ENCODE results near the gene TNS3.

- no peak for TF ChIP-seq HMGN3 (IDR thresholded peaks at IDR 0.05; ENCODE audit: borderline replicate concordance, extremely low read depth, insufficient read length, low read depth, low read length)
- TF ChIP-seq, protein P1, sequence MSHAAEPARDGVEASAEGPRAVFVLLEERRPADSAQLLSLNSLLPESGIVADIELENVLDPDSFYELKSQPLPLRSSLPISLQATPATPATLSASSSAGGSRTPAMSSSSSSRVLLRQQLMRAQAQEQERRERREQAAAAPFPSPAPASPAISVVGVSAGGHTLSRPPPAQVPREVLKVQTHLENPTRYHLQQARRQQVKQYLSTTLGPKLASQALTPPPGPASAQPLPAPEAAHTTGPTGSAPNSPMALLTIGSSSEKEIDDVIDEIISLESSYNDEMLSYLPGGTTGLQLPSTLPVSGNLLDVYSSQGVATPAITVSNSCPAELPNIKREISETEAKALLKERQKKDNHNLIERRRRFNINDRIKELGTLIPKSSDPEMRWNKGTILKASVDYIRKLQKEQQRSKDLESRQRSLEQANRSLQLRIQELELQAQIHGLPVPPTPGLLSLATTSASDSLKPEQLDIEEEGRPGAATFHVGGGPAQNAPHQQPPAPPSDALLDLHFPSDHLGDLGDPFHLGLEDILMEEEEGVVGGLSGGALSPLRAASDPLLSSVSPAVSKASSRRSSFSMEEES (CRISPR knock-in tag; IDR thresholded peaks at IDR 0.05), result no peak
- TF ChIP-seq GABPA (tag; conservative IDR thresholded peaks at IDR 0.05; ENCODE audit: low read depth), result no peak
- TF ChIP-seq ZHX1 (conservative IDR thresholded peaks at IDR 0.05; ENCODE audit: low read length), result no peak
These were observed 70.1 kb downstream of the TNS3 start for GRCh38 chr7:47511699-47512370.
